Hepatic stellate cell (primary cell): ENCODE measurements around the gene ANXA8L1.
"Not testable (repeated sequence)": the region's sequence is repeated elsewhere in the genome, so short reads cannot be mapped to it uniquely, and the experiment has no call there.

Experiments
- DNase-seq: peaks from one replicate; pipeline ENCODE4 v3.0.0; 2011; ENCODE audit warnings: low spot score

ANXA8L1 gene

GRCh38 chr10:46397767-46398166, 22.2 kb downstream of the ANXA8L1 start:
- not testable (repeated sequence) for DNase-seq

DNA sequence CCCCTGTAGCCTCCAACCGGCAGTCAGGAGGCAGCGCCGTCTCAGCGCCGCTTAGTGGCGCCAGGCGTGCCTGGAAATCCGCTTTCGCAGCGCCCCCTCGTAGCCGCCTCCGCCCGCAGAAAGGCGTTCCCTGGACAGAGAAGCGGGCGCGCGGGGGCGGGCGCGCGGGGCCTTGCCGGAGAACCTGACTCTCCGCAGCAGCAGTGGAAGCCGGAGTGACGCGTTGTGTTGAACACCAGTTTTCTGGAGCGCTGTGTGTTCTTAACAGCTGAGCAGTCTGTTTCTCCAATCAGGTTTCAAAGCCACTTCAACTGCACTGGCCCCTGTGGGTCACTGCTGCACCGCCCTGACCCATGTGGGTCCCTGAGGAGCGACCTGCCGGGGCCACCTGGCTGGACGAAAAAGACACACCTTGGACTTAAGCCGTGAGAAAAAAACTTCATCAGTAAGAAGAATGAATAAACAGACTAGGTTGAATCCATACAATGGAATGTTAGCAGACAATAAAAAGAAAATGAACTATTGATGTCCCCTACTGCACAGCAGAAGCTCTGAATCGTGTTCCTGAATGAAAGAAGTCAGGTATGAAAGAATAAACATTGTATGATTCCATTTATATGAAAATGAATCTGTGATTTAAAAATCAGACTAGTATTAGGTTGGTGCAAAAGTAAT, 22.8 kb downstream of the ANXA8L1 start:
- DNase-seq = not testable (repeated sequence)

DNA sequence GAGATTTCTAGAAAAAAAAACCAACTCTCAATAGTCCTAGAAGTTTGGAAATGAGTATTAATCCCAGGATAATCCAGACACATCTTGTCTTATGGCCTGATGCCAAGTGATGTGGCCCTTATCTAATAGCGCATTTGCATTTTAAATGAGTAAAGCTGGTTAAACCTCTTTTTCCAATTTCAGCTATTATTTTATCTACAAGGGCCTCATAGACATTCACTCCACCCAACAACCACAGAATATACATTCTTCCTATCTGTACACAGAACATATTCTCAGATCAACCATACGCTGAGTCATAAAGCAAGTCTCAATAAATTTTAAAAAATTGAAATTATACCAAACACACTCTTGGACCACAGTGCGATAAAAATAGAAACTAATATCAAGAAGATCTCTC, 34.0 kb downstream of the ANXA8L1 start:
- DNase-seq = not testable (repeated sequence)

GRCh38 chr10:46411123-46411522, 35.5 kb downstream of the ANXA8L1 start:
- not testable (repeated sequence) for DNase-seq

GRCh38 chr10:46412665-46413064, 37.1 kb downstream of the ANXA8L1 start:
- DNase-seq = not testable (repeated sequence)

GRCh38 chr10:46415291-46415690, 39.7 kb downstream of the ANXA8L1 start:
- not testable (repeated sequence) for DNase-seq

- not testable (repeated sequence) for DNase-seq
These were observed 42.7 kb downstream of the ANXA8L1 start for GRCh38 chr10:46418283-46418682.

DNA sequence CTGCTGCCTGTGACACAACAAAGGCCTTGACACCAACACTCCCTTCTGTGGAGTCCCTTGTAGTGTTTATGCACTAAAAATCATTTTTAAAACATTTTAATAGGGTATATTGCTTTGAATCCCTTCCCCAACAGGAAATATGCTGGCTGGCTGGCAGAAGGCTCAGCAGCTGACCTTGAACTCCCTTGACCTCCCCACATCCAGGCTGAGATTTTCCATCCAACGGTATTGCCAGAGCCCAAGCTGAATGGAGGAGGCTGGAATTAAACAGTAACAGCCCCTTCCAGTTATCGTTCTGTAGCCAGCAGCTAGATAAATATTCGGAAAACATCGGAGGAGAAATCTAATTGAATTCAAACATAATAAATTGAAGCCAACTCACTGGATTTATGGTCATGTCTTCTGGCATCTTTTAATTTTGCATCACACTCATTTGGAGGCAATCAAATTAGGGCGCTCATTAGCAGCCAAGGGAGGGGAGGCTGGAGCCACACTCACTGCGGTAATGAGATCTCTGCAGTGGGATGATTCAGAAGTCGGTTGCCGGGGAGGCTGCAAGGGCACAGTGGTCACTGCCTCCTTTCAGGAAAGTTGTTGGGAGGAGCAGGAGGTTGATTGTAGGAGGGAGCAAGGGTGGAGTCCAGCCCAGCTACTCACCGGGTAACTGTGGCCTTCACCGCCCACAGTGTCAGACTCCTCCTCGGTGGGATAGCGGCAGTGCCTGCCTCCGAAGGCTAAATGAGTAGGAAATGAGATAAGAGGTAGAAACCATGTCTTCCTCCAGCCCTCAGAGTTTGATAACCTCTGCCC, 44.2 kb downstream of the ANXA8L1 start:
- DNase-seq = not testable (repeated sequence)

GRCh38 chr10:46423550-46423949, 48.0 kb downstream of the ANXA8L1 start:
- not testable (repeated sequence) for DNase-seq

DNA sequence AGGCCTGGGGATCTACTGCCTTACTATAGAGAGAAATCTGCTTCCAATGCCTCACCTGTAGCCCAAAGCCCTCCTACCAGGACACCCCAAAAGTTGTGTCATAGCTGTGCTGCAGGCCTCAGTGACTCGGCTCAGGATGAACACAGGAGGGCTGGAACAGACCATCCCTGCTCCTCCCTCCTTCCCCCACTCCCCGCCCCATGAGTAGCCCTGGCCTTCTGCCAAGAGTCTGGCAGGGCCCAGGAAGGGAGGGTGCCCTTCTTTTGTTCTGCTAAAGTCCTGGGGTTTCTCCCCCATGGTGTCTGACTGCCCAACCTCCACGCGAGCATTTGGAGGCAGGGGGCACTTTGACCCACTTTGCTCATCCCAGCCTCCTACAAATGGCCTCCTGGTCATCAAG, 65.4 kb downstream of the ANXA8L1 start:
- not testable (repeated sequence) for DNase-seq
